ENCODE results near the gene VPS9D1. TPM values are rescaled to one million over a fixed set of nuclear protein-coding genes. Genes with fewer than 3 reads are reported as not detected.

The VPS9D1 gene
- total RNA-seq, 2 donors from 2014 or later, result 8.4 to 11.8 TPM

DNA sequence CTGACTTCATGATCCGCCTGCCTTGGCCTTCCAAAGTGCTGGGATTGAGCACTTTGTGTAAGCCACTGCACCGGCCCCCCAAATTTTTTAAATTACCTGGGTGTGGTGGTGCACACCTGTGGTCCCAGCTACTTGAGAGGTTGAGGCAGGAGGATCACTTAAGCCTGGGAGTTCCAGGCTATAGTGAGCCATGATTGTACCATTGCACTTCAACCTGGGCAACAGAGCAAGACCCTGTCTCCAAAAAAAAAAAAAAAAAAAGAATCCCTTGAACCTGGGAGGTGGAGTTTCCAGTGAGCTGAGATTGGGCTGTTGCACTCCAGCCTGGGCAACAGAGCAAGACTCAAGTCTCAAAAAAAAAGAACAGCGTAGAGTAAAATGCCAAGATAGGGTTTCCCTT, 15.9 kb upstream of the VPS9D1 start:
- intact Hi-C loops (cut with DNase I), result no loop called here

GRCh38 chr16:89733792-89734191, 13.1 kb upstream of the VPS9D1 start:
- DNase-seq (ENCODE audit: low spot score), result no peak
- intact Hi-C loops (cut with DNase I), result no loop called here

More for the DNA sequence above, 15.9 kb upstream of the VPS9D1 start:
- no peak for DNase-seq (ENCODE audit: low spot score)

DNA sequence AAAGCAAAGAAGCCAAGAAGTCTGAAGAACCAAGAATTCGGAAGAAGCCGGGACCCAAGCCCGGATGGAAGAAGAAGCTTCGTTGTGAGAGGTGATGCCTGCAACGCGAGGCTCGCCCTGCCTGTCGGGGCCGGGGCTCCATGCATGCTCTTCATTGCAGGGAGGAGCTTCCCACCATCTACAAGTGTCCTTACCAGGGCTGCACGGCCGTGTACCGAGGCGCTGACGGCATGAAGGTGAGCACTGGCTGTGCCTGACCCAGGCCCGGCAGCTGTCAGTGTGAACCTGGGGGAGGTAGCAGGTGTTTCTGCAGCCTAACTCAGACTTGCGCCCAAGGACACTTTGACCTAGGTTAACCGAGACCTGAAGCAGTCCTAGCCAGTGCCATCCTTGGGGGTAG, 12.6 kb upstream of the VPS9D1 start:
- no peak for DNase-seq (ENCODE audit: low spot score)
- intact Hi-C loops (cut with DNase I), result no loop called here

GRCh38 chr16:89732918-89733242, 12.2 kb upstream of the VPS9D1 start:
- intact Hi-C loops (cut with DNase I), result no loop called here
- DNase-seq (ENCODE audit: low spot score), result no peak

- no peak for DNase-seq (ENCODE audit: low spot score)
- intact Hi-C loops (cut with DNase I), result no loop called here
Observed at GRCh38 chr16:89732142-89732917, 11.6 kb upstream of the VPS9D1 start.

GRCh38 chr16:89730610-89731234, 10.0 kb upstream of the VPS9D1 start:
- no peak for DNase-seq (ENCODE audit: low spot score)
- intact Hi-C loops (cut with DNase I), result no loop called here

GRCh38 chr16:89729863-89730593, 9.3 kb upstream of the VPS9D1 start:
- intact Hi-C loops (cut with DNase I), result no loop called here

DNA sequence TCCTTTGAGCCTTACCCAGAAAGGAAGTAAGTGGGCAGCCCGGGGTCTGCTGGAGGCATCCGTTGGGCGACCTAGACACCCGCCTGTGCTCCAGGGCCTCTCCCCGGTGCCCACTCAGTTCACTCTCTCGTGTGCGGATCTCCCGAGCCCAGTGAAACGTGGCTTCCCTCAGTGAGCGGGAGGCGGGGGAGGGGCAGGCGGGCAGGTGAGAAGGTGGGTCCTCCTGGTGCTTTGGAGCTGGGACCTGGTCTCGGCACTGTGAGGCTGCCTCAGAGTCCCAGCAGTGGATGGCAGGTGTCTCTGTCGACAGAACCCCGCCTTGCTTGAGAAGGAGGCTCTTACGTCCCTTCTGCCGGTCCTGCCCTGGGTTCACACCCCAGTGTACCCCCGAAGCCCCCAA, 8.6 kb upstream of the VPS9D1 start:
- intact Hi-C loops (cut with DNase I), result no loop called here
- DNase-seq (ENCODE audit: low spot score), result no peak

More at GRCh38 chr16:89729863-89730593, 9.3 kb upstream of the VPS9D1 start:
- no peak for DNase-seq (ENCODE audit: low spot score)

DNA sequence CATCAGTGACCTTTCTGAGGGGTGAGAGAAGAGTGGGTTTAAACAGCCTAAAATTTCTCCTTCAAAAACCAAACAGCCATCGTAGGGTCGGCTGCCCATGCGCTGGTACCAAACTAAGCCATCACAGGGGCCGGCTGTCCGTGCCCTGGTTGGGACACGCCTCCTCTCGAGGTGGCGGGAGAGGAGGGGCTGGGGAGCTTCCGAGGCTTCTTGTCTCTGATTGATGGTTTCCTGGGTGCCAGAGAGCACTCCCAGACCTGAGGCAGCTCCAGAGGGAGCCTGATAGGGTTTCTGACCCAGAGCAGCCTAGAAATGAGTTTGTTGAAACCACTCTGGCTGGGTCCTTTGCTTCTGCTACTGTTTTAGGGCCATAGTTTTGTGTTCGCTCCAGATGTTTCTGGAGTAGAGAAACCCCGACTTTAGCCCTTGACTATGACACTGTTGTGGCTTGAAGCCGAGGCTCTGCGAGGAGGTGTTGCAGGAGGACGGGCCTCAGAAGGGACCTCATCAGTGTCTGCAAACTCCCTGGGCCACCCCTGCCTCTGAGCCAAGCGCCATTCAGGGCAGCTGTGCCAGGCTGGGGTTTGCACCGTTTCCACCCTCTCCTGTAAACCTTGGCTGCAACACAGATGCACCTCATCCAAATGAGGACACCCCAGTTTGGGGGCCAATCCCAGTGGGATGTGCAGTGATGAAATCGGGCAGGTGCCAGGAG, 6.9 kb upstream of the VPS9D1 start:
- intact Hi-C loops (cut with DNase I), result no loop called here

GRCh38 chr16:89723279-89724250, 2.9 kb upstream of the VPS9D1 start:
- no peak for DNase-seq (ENCODE audit: low spot score)

More for the DNA sequence above, 6.9 kb upstream of the VPS9D1 start:
- no peak for DNase-seq (ENCODE audit: low spot score)

DNA sequence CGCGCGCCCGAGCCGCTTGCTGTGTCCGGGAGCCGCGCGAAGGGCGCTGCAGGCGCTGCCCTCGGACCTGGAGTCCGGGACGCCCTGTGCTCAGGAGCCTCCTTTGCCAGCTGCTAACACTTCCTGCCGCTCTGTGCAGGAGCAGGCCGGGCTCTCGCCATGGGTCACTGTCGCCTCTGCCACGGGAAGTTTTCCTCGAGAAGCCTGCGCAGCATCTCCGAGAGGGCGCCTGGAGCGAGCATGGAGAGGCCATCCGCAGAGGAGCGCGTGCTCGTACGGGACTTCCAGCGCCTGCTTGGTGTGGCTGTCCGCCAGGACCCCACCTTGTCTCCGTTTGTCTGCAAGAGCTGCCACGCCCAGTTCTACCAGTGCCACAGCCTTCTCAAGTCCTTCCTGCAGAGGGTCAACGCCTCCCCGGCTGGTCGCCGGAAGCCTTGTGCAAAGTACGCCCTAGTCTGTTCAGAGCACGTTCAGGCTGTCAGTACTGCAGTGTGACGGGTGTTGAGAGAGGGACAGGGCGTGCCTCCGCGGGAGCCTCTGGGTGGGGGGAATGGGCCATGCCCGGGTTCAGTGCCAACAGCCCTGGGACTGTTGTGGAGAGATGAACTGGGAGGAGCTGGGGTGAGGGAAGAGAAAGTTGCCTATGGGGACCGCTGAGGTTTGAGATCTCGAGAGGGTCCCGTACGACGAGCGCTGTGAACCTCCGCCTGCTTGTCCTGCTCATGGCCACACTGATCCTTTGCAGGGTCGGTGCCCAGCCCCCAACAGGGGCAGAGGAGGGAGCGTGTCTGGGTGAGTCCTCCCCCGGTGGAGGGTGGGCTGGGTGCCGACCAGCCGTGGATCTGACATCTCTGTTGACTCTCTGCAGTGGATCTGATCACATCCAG, 1.9 kb upstream of the VPS9D1 start:
- intact Hi-C loops (cut with DNase I), result no loop called here
- DNase-seq (ENCODE audit: low spot score), result peak; percentile 94

More at GRCh38 chr16:89723279-89724250, 2.9 kb upstream of the VPS9D1 start:
- intact Hi-C loops (cut with DNase I), result no loop called here

DNA sequence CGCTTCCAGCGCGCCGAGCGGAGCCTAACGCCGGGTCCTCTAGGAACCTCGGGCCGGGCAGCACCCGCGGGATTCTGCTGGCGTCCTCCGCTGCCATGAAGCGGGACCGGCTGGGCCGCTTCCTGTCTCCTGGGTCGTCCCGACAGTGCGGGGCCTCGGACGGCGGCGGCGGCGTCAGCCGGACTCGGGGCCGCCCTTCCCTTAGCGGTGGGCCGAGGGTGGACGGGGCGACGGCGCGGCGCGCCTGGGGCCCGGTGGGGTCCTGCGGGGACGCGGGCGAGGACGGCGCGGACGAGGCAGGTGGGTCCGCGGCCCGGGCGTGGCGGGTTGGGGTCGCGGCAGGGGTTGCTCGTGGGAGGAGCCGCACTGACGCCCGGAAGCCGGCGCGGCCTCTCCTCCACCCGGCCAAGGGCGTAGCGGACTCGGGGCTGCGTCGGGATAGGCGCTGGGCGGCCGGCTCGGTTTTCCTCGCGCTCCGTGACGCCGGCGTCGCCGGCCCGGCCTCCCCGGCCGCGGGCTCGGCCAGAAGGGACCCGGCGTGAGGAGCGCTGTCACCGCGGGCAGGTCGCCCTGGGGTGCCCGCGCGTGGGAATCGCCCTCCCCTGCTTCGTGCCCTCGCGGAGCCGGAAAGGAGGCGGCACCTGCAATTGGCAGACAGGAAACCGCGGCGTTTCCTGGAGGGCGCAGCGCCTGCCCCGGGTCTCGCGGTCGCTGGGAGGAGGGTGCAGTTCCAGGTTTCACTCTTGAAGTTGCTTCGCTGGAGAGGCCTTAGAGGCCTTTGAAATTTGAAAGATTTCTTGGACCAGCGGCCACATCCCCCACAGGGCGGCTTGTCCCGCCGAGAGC, 1.1 kb upstream of the VPS9D1 start:
- DNase-seq (ENCODE audit: low spot score), result peak; percentile 93
- intact Hi-C loops (cut with DNase I), result no loop called here

GRCh38 chr16:89720551-89720812, 216 bp downstream of the VPS9D1 start:
- no peak for DNase-seq (ENCODE audit: low spot score)

GRCh38 chr16:89717688-89718505, 2.8 kb downstream of the VPS9D1 start:
- intact Hi-C loops (cut with DNase I), result no loop called here
- no peak for DNase-seq (ENCODE audit: low spot score)

More at GRCh38 chr16:89720551-89720812, 216 bp downstream of the VPS9D1 start:
- intact Hi-C loops (cut with DNase I), result no loop called here

DNA sequence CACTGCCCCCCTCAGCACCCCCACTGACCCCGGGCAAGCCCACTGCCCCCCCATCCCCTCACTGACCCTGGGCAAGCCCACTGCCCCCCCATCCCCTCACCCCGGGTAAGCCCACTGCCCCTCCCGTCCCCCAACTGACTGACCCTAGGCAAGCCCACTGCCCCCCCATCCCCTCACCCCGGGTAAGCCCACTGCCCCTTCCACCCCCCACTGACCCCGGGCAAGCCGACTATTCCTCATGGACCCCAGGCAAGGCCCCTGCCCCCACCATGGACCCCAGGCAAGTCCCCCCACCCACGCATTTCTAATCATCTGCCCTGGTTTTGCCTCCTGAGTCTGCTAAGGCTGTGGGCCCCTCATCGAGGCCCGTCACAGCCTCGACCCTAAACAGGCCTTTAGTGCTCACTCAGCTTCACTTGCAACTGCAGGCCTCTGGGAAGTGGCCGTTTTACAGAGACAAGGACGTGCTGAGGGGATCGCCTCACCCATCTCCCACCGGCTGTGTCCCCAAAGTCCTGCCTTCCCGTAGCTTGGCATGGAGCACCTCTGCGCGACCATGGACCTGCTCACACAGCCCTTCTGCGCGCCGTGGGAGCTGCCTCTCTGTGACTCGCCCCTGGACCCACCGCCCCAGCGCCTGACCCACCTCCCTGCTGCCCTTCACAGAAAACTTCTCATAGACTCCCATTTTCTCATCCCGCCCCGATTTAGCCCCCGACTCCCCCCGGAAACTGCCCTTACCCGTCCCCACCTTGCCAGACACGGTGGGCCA, 3.6 kb downstream of the VPS9D1 start:
- DNase-seq (ENCODE audit: low spot score), result no peak
- intact Hi-C loops (cut with DNase I), result no loop called here
